SK-N-SH (cell line): ENCODE data around the gene CMBL. TPM values are rescaled to one million over a fixed set of nuclear protein-coding genes. Genes with fewer than 3 reads are reported as not detected.

Source experiments
- CTCF ChIA-PET: fragments of 300-600, 350-600 bp; formaldehyde crosslinking; extraction: SDS; loops from one replicate; lab custom pipeline; 2021; lab: Yijun Ruan, JAX
- POLR2A ChIA-PET: fragments of 350-600 bp; sonication (Branson Sonifier 250); formaldehyde crosslinking; extraction: SDS; loops from one replicate; lab custom pipeline; 2020; ENCODE audit warnings: antibody characterized with exemption, inconsistent platforms; lab: Yijun Ruan, JAX
- DNase-seq: peaks from one replicate; pipeline ENCODE4 v3.0.0; 2012
- H2AFZ ChIP-seq: fragments of 200-600 bp; sonication (generic); 2 replicates; pipeline ENCODE4 v1.8.1; 2016; ENCODE audit warnings: antibody characterized with exemption, mild to moderate bottlenecking, low read depth
- H3F3A ChIP-seq: fragments of 200-600 bp; sonication (generic); replicated peaks from 2 replicates; pipeline ENCODE3; 2016; ENCODE audit warnings: antibody characterized with exemption, mild to moderate bottlenecking; ENCODE audit not compliant: insufficient read depth
- H3K27ac ChIP-seq, 2 experiments: fragments of 200-500 bp in 1 of 2; fragments of 200-600 bp in 1 of 2; sonication (Bioruptor generic) in 1 of 2; sonication (generic), shearing (Covaris generic) in 1 of 2; 2 replicates each; pipeline versions ENCODE4 v1.5.1 to v1.6.1; 2014 to 2016; ENCODE audit warnings: low read depth in 2 of 2, inconsistent platforms in 1 of 2, low read length in 1 of 2, mild to moderate bottlenecking in 1 of 2, mixed read lengths in 1 of 2
- H3K27me3 ChIP-seq: fragments of 200-600 bp; sonication (generic), shearing (Covaris generic); 2 replicates; pipeline ENCODE4 v1.6.1; 2016; ENCODE audit warnings: mixed run types; ENCODE audit not compliant: insufficient read depth
- H3K36me3 ChIP-seq, 2 experiments: fragments of 200-500 bp in 1 of 2; fragments of 200-600 bp in 1 of 2; sonication (Bioruptor generic) in 1 of 2; sonication (generic) in 1 of 2; replicated peaks in 1 of 2; 2 replicates each; pipeline versions ENCODE3 to v1.5.1; 2014 to 2016; ENCODE audit warnings: low read length in 1 of 2, mild to moderate bottlenecking in 1 of 2; ENCODE audit not compliant: insufficient read depth in 2 of 2, control insufficient read depth in 1 of 2
- H3K4me1 ChIP-seq, 2 experiments: fragments of 200-500 bp in 1 of 2; fragments of 200-600 bp in 1 of 2; sonication (Bioruptor generic) in 1 of 2; sonication (generic), shearing (Covaris generic) in 1 of 2; 2 replicates each; pipeline versions ENCODE4 v1.5.1 to v1.6.1; 2014 to 2016; ENCODE audit warnings: low read depth in 1 of 2, low read length in 1 of 2, mixed run types in 1 of 2; ENCODE audit not compliant: insufficient read depth in 2 of 2, control insufficient read depth in 1 of 2
- H3K4me2 ChIP-seq: fragments of 200-600 bp; sonication (generic), shearing (Covaris generic); 2 replicates; pipeline ENCODE4 v1.6.1; 2017; ENCODE audit warnings: mixed run types
- H3K4me3 ChIP-seq, 2 experiments: fragments of 200-500 bp in 1 of 2; fragments of 200-600 bp in 1 of 2; sonication (Bioruptor generic) in 1 of 2; sonication (generic), shearing (Covaris generic) in 1 of 2; 2 replicates each; pipeline versions ENCODE4 v1.5.1 to v1.8.1; 2014 to 2016; ENCODE audit warnings: low read depth in 2 of 2, inconsistent platforms in 1 of 2, low read length in 1 of 2, mild to moderate bottlenecking in 1 of 2, mixed read lengths in 1 of 2, moderate library complexity in 1 of 2
- H3K79me2 ChIP-seq: fragments of 200-600 bp; sonication (generic); 2 replicates; pipeline ENCODE4 v1.8.1; 2017; ENCODE audit warnings: mild to moderate bottlenecking; ENCODE audit not compliant: insufficient read depth
- H3K9ac ChIP-seq: fragments of 200-600 bp; sonication (generic); 2 replicates; pipeline ENCODE4 v1.6.1; 2017; ENCODE audit warnings: mixed run types
- H3K9me2 ChIP-seq: fragments of 200-600 bp; sonication (generic); 2 replicates; pipeline ENCODE4 v1.6.1; 2017; ENCODE audit warnings: mixed run types
- H3K9me3 ChIP-seq: fragments of 200-600 bp; sonication (generic); 2 replicates; pipeline ENCODE4 v1.6.1; 2017; ENCODE audit warnings: mixed run types, mild to moderate bottlenecking, moderate library complexity
- H4K20me1 ChIP-seq: fragments of 200-600 bp; sonication (generic); 2 replicates; pipeline ENCODE4 v1.6.1; 2017; ENCODE audit warnings: mild to moderate bottlenecking, mixed run types; ENCODE audit not compliant: insufficient read depth
- CTCF ChIP-seq: fragments of 200-600 bp; sonication (generic); IDR thresholded peaks from 2 replicates; pipeline ENCODE4 v1.6.1; 2017; ENCODE audit warnings: antibody characterized with exemption, mild to moderate bottlenecking, moderate library complexity
- ELF1 ChIP-seq: IDR thresholded peaks from 2 replicates; pipeline ENCODE4 v1.4.0; 2012
- EZH2phosphoT487 ChIP-seq: fragments of 200-600 bp; sonication (generic); IDR thresholded peaks from 2 replicates; pipeline ENCODE4 v1.6.1; 2017; ENCODE audit warnings: low read depth, mixed run types, mild to moderate bottlenecking, antibody characterized with exemption, moderate library complexity, borderline replicate concordance
- FOXJ3 ChIP-seq: sonication (generic); formaldehyde crosslinking; IDR thresholded peaks from 2 replicates; pipeline ENCODE4 v1.5.1; 2020; ENCODE audit warnings: mild to moderate bottlenecking, missing genetic modification reagents
- MEF2A ChIP-seq: IDR thresholded peaks from 2 replicates; pipeline ENCODE4 v1.4.0; 2012; ENCODE audit warnings: low read depth, borderline replicate concordance
- MXI1 ChIP-seq: IDR thresholded peaks from 2 replicates; pipeline ENCODE4 v1.6.1; 2012; ENCODE audit warnings: mild to moderate bottlenecking, low read depth, low read length, improper control_type of control experiment
- NRF1 ChIP-seq: IDR thresholded peaks from 2 replicates; pipeline ENCODE4 v1.6.1; 2012; ENCODE audit warnings: low read depth, mild to moderate bottlenecking, low read length
- PBX3 ChIP-seq: IDR thresholded peaks from 2 replicates; pipeline ENCODE4; 2012
- POLR2AphosphoS5 ChIP-seq: IDR thresholded peaks from 2 replicates; pipeline ENCODE4 v1.6.1; 2012; ENCODE audit warnings: low read depth, low read length
- RCOR1 ChIP-seq: fragments of 150-350 bp; IDR thresholded peaks from 2 replicates; pipeline ENCODE4 v1.6.1; 2017; ENCODE audit warnings: antibody characterized with exemption, low read length
- RFX5 ChIP-seq: IDR thresholded peaks from 2 replicates; pipeline ENCODE4 v1.6.1; 2012; ENCODE audit warnings: mild to moderate bottlenecking, improper control_type of control experiment, low read length
- RXRA ChIP-seq: IDR thresholded peaks from 2 replicates; pipeline ENCODE4 v1.4.0; 2012; ENCODE audit warnings: low read depth, mild to moderate bottlenecking, borderline replicate concordance
- SIN3A ChIP-seq: IDR thresholded peaks from 2 replicates; pipeline ENCODE4 v1.6.1; 2012; ENCODE audit warnings: low read depth, mild to moderate bottlenecking, low read length, moderate library complexity, borderline replicate concordance
- TCF12 ChIP-seq: IDR thresholded peaks from 2 replicates; pipeline ENCODE4 v1.4.0; 2012
- TEAD4 ChIP-seq: IDR thresholded peaks from 2 replicates; pipeline ENCODE4 v1.4.0; 2012; ENCODE audit warnings: mild to moderate bottlenecking, borderline replicate concordance; ENCODE audit not compliant: insufficient read depth
- USF1 ChIP-seq: IDR thresholded peaks from 2 replicates; pipeline ENCODE4 v1.4.0; 2012; ENCODE audit warnings: low read depth, borderline replicate concordance
- USF2 ChIP-seq: fragments of 150-350 bp; IDR thresholded peaks from 2 replicates; pipeline ENCODE4 v1.6.1; 2017; ENCODE audit warnings: antibody characterized with exemption, low read length, low read depth, borderline replicate concordance
- ZBTB33 ChIP-seq: IDR thresholded peaks from 2 replicates; pipeline ENCODE4 v1.4.0; 2012; ENCODE audit warnings: low read depth, borderline replicate concordance
- WGBS: methylation state at CpG from one replicate; pipeline ENCODE4 v1.1.6; 2017; ENCODE audit warnings: low lambda C conversion rate; 5-methylcytosine and 5-hydroxymethylcytosine counted together
- polyA plus RNA-seq, 3 experiments: library from polyadenylated mRNA; depleted of rRNA; stranded (reverse); fragments of >200 nt; gene quantifications; 2 replicates each; pipeline ENCODE4 v1.2.3, GENCODE V29; 2012

CMBL gene
- polyA plus RNA-seq, 1 of the 3 experiments (the other 2 are of a cell fraction) = 61.0 TPM

GRCh38 chr5:10320793-10321192 is 13.1 kb upstream of the CMBL start:
- ChIA-PET CTCF (interaction anchor here (1.3 kb wide), 2 partner anchors 9 to 16 kb away, joined by 3 to 4 read pairs; no protein-coding TSS in a partner anchor), POLR2A (no interaction called here)
- H3K36me3 ChIP-seq = no peaks in the 10 kb centered on the region

More at GRCh38 chr5:10320793-10321192, 13.1 kb upstream of the CMBL start:
- TF ChIP-seq USF2 = no peak
- no peak for TF ChIP-seq EZH2phosphoT487
- no peak for TF ChIP-seq TCF12
- no peak for TF ChIP-seq FOXJ3 (CRISPR knock-in tag)
- TF ChIP-seq SIN3A = no peak
- no peak for TF ChIP-seq TEAD4
- no peak for TF ChIP-seq NRF1
- TF ChIP-seq CTCF = no peak
- no peak for TF ChIP-seq RXRA
- TF ChIP-seq RCOR1 = no peak
- no peak for TF ChIP-seq MEF2A
- TF ChIP-seq MXI1 = no peak
- TF ChIP-seq ELF1 = no peak
- no peak for TF ChIP-seq USF1
- no peak for TF ChIP-seq ZBTB33
- TF ChIP-seq POLR2AphosphoS5 = no peak
- TF ChIP-seq RFX5 = no peak
- no peak for TF ChIP-seq PBX3
- Histone ChIP-seq H3K9ac (no peak overlapping the region), H3K9me3 (no peaks in the 10 kb centered on the region), H3K79me2 (no peaks in the 10 kb centered on the region), H3K4me1 (no peaks in the 10 kb centered on the region), H3K9me2 (no peaks in the 10 kb centered on the region), H3F3A (no peaks in the 10 kb centered on the region), H3K27me3 (no peaks in the 10 kb centered on the region), H4K20me1 (no peaks in the 10 kb centered on the region), H3K4me3 (no peak overlapping the region), H3K4me2 (no peak overlapping the region), H3K27ac (no peak overlapping the region), H2AFZ (no peak overlapping the region)
- 75% methylated on average over 3 of the region's 3 CpGs for WGBS
- DNase-seq = no peak
